ENCODE data around the gene DNTTIP2.

The DNTTIP2 gene

GRCh38 chr1:93841771-93842170 is 37.2 kb downstream of the DNTTIP2 start:
- no peaks in the 10 kb centered on the region for H3F3A ChIP-seq (ENCODE audit: insufficient read depth)
- H3K4me2 ChIP-seq (ENCODE audit: low read depth, low read length, poor library complexity, severe bottlenecking) = no peak overlapping the region
- H3K9me3 ChIP-seq (ENCODE audit: insufficient read depth, low read length) = no peaks in the 10 kb centered on the region

DNA sequence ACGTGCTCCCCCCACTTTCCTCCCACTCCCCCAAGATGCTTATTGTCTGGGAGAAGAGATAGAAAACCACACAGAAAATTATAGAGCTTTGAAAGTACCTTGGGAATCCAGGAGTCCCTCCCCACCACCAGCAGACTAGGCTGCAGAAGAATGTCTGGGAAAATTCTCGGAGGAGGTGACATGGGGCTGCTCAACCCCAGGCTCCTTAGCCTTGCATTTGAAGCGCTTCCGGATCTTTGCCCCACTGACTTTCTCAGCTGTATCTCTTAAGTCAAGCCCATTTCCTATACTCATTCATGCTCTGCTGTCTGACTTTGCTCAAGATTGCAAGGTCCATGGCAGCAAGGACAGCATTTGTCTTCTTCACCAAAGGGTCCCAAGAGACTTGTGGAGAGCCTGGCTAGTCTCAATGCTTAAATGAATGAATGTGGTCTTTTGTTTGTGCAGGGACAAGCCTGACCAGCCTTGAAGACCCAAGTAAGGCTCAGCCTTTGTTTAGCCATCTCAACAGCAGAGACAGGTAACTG is 38.0 kb downstream of the DNTTIP2 start:
- Histone ChIP-seq H3K9ac (ENCODE audit: low read length) (no peak overlapping the region), H3F3A (ENCODE audit: insufficient read depth) (no peaks in the 10 kb centered on the region)

More at GRCh38 chr1:93841771-93842170, 37.2 kb downstream of the DNTTIP2 start:
- H3K9me2 ChIP-seq (replicated peaks; ENCODE audit: insufficient read depth, low read length) = no peaks in the 10 kb centered on the region
- H3K4me3 ChIP-seq (ENCODE audit: insufficient read depth, low read length, poor library complexity, severe bottlenecking) = no peak overlapping the region
- TF ChIP-seq CTCF (IDR thresholded peaks at IDR 0.05; ENCODE audit: insufficient read depth, low read length, poor library complexity, severe bottlenecking) (no peak), EZH2phosphoT487 (conservative IDR thresholded peaks at IDR 0.05; ENCODE audit: low read length) (no peak)
- no peak overlapping the region for H3K9ac ChIP-seq (ENCODE audit: low read length)
- H3K27me3 ChIP-seq (ENCODE audit: low read length) = no peaks in the 10 kb centered on the region
- no peaks in the 10 kb centered on the region for H4K20me1 ChIP-seq (ENCODE audit: low read depth, low read length)
- no peaks in the 10 kb centered on the region for H3K79me2 ChIP-seq (ENCODE audit: insufficient read depth, low read length)
- H2AFZ ChIP-seq (ENCODE audit: low read depth, low read length, severe bottlenecking) = no peak overlapping the region
- no peaks in the 10 kb centered on the region for H3K36me3 ChIP-seq (ENCODE audit: low read length)
- H3K27ac ChIP-seq (ENCODE audit: low read depth, low read length) = no peak overlapping the region

GRCh38 chr1:93839753-93840152 is 39.3 kb downstream of the DNTTIP2 start:
- Histone ChIP-seq H3K4me2 (ENCODE audit: low read depth, low read length, poor library complexity, severe bottlenecking) (no peak overlapping the region), H3K36me3 (ENCODE audit: low read length) (no peaks in the 10 kb centered on the region)
- TF ChIP-seq EZH2phosphoT487 (conservative IDR thresholded peaks at IDR 0.05; ENCODE audit: low read length) (no peak), CTCF (IDR thresholded peaks at IDR 0.05; ENCODE audit: insufficient read depth, low read length, poor library complexity, severe bottlenecking) (no peak)

More for the DNA sequence above, 38.0 kb downstream of the DNTTIP2 start:
- no peak overlapping the region for H3K27ac ChIP-seq (ENCODE audit: low read depth, low read length)
- H3K79me2 ChIP-seq (ENCODE audit: insufficient read depth, low read length) = no peaks in the 10 kb centered on the region
- no peaks in the 10 kb centered on the region for H3K27me3 ChIP-seq (ENCODE audit: low read length)
- no peaks in the 10 kb centered on the region for H3K9me3 ChIP-seq (ENCODE audit: insufficient read depth, low read length)
- H3K9me2 ChIP-seq (replicated peaks; ENCODE audit: insufficient read depth, low read length) = no peaks in the 10 kb centered on the region
- no peak overlapping the region for H2AFZ ChIP-seq (ENCODE audit: low read depth, low read length, severe bottlenecking)
- no peaks in the 10 kb centered on the region for H4K20me1 ChIP-seq (ENCODE audit: low read depth, low read length)
- no peaks in the 10 kb centered on the region for H3K36me3 ChIP-seq (ENCODE audit: low read length)
- no peak overlapping the region for H3K4me3 ChIP-seq (ENCODE audit: insufficient read depth, low read length, poor library complexity, severe bottlenecking)
- no peak for TF ChIP-seq CTCF (IDR thresholded peaks at IDR 0.05; ENCODE audit: insufficient read depth, low read length, poor library complexity, severe bottlenecking)
- no peak for TF ChIP-seq EZH2phosphoT487 (conservative IDR thresholded peaks at IDR 0.05; ENCODE audit: low read length)
- no peak overlapping the region for H3K4me2 ChIP-seq (ENCODE audit: low read depth, low read length, poor library complexity, severe bottlenecking)

More at GRCh38 chr1:93839753-93840152, 39.3 kb downstream of the DNTTIP2 start:
- no peaks in the 10 kb centered on the region for H3K9me3 ChIP-seq (ENCODE audit: insufficient read depth, low read length)
- H2AFZ ChIP-seq (ENCODE audit: low read depth, low read length, severe bottlenecking) = no peak overlapping the region
- H3F3A ChIP-seq (ENCODE audit: insufficient read depth) = no peaks in the 10 kb centered on the region
- no peaks in the 10 kb centered on the region for H3K27me3 ChIP-seq (ENCODE audit: low read length)
- no peaks in the 10 kb centered on the region for H3K79me2 ChIP-seq (ENCODE audit: insufficient read depth, low read length)
- H4K20me1 ChIP-seq (ENCODE audit: low read depth, low read length) = no peaks in the 10 kb centered on the region
- H3K27ac ChIP-seq (ENCODE audit: low read depth, low read length) = no peak overlapping the region
- no peak overlapping the region for H3K9ac ChIP-seq (ENCODE audit: low read length)
- H3K9me2 ChIP-seq (replicated peaks; ENCODE audit: insufficient read depth, low read length) = no peaks in the 10 kb centered on the region
- H3K4me3 ChIP-seq (ENCODE audit: insufficient read depth, low read length, poor library complexity, severe bottlenecking) = no peak overlapping the region
